WI38 (cell line): ENCODE results near the gene KLHDC4.
"Not testable (repeated sequence)": the region's sequence is repeated elsewhere in the genome, so short reads cannot be mapped to it uniquely, and the experiment has no call there.

ENCODE experiments used
- H3K4me3 ChIP-seq: 2 replicates; pipeline ENCODE4 v1.5.1; 2011; ENCODE audit warnings: low read depth, mild to moderate bottlenecking, control low read depth, low read length
- TF ChIP-seq, protein P1 (sequence below): IDR thresholded peaks from 2 replicates; pipeline ENCODE4 v1.5.1; 2012; ENCODE audit warnings: low read depth, mild to moderate bottlenecking, control low read depth, low read length

Gene KLHDC4

DNA sequence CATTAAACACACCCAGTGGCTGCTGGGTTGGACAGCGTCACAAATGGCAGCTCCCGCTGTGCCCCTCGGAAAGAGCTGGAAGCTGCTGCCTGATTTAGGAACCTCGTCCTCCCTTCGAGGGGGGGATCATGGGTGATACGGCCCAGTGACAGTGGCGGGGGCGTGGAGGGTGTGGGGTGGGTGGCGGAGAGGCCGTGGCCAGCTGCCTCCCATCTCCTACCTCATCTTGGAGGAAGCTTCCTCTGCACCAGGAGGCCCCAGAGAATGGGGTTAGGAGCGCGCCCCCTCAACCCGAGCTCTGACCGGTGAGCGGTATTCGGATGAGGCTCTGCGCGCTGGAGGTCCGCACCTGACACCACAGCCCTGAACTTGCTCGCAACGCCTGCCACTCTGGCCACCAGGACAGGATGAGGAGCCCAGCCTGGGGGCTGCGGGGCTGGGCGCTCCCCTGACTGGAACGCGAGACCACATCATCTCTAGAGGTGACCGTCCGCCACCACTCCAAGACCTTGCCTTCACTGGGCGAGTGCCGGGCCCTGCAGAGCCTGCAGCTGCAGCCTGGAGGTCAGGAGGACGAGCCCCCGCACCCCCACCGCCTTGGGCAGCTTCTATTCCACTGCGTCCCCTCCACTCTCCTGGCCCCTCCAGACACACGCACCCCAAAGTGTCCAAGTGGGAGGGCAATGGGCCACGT is 80.9 kb downstream of the KLHDC4 start:
- TF ChIP-seq, protein P1, sequence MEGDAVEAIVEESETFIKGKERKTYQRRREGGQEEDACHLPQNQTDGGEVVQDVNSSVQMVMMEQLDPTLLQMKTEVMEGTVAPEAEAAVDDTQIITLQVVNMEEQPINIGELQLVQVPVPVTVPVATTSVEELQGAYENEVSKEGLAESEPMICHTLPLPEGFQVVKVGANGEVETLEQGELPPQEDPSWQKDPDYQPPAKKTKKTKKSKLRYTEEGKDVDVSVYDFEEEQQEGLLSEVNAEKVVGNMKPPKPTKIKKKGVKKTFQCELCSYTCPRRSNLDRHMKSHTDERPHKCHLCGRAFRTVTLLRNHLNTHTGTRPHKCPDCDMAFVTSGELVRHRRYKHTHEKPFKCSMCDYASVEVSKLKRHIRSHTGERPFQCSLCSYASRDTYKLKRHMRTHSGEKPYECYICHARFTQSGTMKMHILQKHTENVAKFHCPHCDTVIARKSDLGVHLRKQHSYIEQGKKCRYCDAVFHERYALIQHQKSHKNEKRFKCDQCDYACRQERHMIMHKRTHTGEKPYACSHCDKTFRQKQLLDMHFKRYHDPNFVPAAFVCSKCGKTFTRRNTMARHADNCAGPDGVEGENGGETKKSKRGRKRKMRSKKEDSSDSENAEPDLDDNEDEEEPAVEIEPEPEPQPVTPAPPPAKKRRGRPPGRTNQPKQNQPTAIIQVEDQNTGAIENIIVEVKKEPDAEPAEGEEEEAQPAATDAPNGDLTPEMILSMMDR, result no peak
- no peak overlapping the region for H3K4me3 ChIP-seq

DNA sequence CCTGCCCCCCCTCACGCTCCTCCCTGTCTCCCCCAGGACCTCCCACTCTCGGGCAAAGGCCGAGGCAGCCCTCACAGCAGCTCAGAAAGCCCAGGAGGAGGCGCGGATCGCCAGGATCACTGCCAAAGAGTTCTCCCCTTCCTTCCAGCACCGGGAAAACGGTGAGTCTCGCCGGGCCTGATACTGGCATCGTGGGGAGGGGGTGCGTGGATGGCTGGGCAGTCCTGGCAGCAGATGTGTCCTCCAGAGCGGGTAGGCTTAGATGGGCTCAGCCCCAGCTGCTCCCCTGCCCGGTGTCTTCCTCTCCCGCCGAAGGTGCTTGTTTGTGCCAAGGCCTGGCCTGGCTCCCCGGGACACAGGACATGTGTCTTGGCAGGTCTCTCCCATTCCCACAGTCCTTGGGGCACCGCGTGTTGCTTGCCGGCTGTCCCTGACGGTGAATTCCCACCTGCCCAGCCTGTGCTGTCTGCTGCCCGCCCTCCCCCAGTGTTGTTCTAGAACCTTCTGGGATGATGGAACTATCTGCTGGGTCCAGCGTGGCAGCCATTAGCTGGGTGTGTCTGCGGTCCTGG is 81.6 kb downstream of the KLHDC4 start:
- TF ChIP-seq, protein P1, result no peak
- no peak overlapping the region for H3K4me3 ChIP-seq

DNA sequence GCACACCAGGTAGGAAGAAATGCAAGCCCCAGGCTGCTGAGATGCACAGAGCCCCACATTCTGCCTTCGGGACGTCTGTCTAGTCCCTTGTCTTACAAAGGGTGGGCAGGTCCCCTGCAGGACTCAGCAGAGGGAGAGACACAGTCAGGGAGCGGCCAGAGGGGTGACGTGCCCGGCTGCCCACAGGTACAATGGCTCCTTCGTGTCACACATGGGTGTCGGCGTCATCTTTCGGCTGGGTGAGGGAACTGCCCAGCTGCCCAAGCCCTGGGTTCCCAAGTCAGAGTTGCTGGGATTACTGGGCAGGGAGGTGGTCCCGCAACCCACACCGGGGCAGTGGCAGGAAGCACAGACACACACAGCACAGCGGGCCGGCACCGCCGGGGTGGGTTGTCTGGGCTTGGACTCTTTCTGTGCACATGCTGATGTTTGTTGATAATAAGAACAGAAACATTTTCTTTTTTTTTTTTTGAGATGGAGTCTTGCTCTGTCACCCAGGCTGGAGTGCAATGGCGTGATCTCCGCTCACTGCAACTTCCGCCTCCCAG is 82.9 kb downstream of the KLHDC4 start:
- TF ChIP-seq, protein P1, result no peak
- H3K4me3 ChIP-seq, result no peak overlapping the region

DNA sequence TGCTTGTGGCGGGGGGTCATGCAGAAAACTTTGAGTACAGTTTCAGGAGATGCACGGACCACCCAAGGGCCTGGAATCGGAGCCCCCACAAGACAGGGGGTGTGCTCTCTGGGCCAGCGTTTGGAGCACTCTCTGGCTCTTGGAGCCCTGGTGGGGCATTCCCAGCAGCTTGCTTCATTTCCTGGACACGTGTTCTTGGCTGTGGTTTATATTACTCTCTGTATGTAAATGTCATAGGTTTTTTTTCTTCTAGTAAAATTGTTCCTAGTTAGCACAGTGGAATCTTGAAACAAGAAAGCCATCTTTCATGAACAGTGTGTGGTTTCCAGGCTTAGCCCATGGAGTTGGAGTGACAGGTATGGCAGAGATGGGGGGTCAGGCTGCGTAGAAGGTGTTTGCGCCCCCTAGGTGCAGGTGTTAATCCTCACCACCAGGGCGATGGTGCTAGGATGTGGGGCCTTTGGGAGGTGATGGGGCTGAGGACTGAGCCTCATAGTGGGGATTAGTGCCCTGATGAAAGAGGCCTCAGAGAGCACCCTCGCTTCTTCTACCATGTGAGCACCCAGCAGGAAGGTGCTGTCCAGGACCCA is 83.7 kb downstream of the KLHDC4 start:
- TF ChIP-seq, protein P1, result peak; percentile 42; the same call in 1 of the 2 replicates
- no peak overlapping the region for H3K4me3 ChIP-seq

DNA sequence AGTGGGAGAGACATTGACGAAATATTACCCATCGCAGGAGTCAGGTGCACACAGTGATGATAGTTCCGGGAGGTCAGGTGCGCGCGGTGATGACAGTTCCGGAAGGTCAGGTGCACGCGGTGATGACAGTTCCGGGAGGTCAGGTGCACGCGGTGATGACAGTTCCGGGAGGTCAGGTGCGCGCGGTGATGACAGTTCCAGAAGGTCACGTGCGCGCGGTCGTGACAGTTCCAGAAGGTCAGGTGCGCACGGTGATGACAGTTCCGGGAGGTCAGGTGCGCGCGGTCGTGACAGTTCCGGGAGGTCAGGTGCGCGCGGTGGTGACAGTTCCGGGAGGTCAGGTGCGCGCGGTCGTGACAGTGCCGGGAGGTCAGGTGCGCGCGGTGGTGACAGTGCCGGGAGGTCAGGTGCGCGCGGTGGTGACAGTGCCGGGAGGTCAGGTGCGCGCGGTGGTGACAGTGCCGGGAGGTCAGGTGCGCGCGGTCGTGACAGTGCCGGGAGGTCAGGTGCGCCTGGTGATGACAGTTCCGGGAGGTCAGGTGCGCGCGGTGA is 84.7 kb downstream of the KLHDC4 start:
- H3K4me3 ChIP-seq, result not testable (repeated sequence)

DNA sequence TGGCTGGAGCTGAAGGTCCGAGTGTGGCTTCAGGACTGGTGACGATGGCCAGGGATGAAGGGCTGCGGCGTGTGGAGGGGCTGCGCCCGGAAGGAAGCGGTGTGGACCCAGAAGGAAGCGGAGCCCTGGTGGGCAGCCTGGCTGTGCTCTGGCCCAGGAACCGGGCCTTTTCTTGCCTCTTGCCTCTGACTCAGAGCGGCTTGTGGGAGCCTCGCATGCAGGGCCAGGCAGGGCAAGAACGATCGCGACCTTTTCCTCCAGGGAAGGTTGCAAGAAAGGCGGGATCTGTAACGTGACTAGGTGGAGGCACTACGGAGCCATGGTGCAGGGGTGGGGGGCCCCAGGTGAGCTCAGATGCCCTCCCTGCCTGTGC is 85.5 kb downstream of the KLHDC4 start:
- no peak overlapping the region for H3K4me3 ChIP-seq
- TF ChIP-seq, protein P1, result no peak

DNA sequence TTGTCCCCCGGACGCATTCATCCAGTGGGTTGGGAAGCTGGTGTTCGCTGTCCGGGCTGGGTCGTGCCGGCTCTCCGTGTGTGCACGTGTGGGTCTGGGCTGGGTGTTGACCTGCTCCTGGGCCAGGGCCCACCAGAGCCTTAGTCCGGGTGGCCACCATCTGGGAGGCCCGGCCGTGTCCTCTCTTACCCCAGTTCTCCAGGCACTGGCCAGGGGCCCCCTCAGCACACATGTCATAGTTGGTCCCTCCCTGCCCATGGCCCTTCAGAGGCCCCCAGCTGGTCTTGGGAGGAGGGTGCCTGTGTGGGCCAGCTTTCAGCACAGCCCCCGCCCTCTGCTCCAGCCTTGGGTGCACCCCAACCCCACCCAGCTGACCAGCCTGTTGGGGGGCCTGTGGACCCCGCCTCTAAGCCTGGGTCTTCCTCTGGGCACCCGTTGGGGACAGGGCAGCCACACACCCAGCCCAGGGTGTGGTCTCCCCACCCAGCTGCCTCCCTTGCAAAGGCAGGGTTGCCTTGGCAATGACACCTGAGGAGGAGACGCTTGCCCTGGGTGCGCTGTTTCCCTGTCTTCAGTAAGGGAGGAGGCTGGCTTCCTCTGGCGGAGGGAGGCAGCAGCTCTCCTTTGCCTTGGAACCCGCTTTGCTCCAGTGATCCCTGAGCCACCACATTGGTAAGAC is 86.1 kb downstream of the KLHDC4 start:
- H3K4me3 ChIP-seq, result no peak overlapping the region
- TF ChIP-seq, protein P1, result no peak
